ENCODE data around the gene GPR34. TPM values are rescaled to one million over a fixed set of nuclear protein-coding genes. Genes with fewer than 3 reads are reported as not detected.

Gene GPR34
- polyA plus RNA-seq, 2 of the 4 experiments (the other 2 are of a cell fraction), result 0.23 TPM; not detected in 1

DNA sequence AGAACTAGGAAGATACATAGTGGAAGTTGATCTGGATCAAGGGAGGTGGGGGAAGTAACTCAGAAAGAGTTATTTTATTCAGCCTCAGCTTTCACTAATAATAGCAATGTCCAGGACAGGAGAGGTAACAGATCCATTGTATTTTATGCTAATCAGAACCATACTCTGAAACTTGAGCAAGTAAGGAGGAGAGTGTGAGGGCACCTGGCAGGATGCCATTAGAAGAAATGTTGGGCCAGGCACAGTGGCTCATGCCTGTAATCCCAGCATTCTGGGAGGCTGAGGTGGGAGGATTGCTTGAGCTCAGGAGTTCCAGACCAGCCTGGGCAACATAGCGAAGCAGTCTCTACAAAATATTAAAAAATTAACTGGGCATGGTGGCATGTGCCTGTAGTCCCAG, 16.3 kb downstream of the GPR34 start:
- Histone ChIP-seq H3K4me3 (no peak overlapping the region), H3K9me3 (no peaks in the 10 kb centered on the region), H3K4me1 (no peaks in the 10 kb centered on the region), H3K27ac (no peak overlapping the region), H3K4me2 (no peak overlapping the region)
- WGBS (ENCODE audit: missing lambda C conversion rate), result 80% methylated on average over 1 of the region's 1 CpG
- ChIA-PET CTCF (no interaction called here), POLR2A (no interaction called here)
- FAIRE-seq, result no peak
- ATAC-seq, result no peak
- DNase-seq (ENCODE audit: low read depth in 1 of 2, low spot score in 1 of 2), result no peak
- no peak for TF ChIP-seq HOXA7 (CRISPR knock-in tag; IDR thresholded peaks at IDR 0.05)
- TF ChIP-seq HOXB13 (CRISPR knock-in tag; IDR thresholded peaks at IDR 0.05; ENCODE audit: low read depth), result no peak
- no peak for TF ChIP-seq GATA3 (IDR thresholded peaks at IDR 0.05; ENCODE audit: borderline replicate concordance)
- TF ChIP-seq NR3C1 (IDR thresholded peaks at IDR 0.05), result no peak
- no peak for TF ChIP-seq JUN (IDR thresholded peaks at IDR 0.05)
- TF ChIP-seq MAFK (IDR thresholded peaks at IDR 0.05; ENCODE audit: partially characterized antibody), result no peak
- no peak for TF ChIP-seq CBX2 (IDR thresholded peaks at IDR 0.05; ENCODE audit: borderline replicate concordance, low read depth)
- TF ChIP-seq, protein P1, sequence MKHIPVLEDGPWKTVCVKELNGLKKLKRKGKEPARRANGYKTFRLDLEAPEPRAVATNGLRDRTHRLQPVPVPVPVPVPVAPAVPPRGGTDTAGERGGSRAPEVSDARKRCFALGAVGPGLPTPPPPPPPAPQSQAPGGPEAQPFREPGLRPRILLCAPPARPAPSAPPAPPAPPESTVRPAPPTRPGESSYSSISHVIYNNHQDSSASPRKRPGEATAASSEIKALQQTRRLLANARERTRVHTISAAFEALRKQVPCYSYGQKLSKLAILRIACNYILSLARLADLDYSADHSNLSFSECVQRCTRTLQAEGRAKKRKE (CRISPR knock-in tag; IDR thresholded peaks at IDR 0.05; ENCODE audit: low read depth), result no peak
- no peak for TF ChIP-seq TFCP2L1 (CRISPR knock-in tag; IDR thresholded peaks at IDR 0.05)
- TF ChIP-seq RNF2 (IDR thresholded peaks at IDR 0.05; ENCODE audit: borderline replicate concordance, low read depth), result no peak

DNA sequence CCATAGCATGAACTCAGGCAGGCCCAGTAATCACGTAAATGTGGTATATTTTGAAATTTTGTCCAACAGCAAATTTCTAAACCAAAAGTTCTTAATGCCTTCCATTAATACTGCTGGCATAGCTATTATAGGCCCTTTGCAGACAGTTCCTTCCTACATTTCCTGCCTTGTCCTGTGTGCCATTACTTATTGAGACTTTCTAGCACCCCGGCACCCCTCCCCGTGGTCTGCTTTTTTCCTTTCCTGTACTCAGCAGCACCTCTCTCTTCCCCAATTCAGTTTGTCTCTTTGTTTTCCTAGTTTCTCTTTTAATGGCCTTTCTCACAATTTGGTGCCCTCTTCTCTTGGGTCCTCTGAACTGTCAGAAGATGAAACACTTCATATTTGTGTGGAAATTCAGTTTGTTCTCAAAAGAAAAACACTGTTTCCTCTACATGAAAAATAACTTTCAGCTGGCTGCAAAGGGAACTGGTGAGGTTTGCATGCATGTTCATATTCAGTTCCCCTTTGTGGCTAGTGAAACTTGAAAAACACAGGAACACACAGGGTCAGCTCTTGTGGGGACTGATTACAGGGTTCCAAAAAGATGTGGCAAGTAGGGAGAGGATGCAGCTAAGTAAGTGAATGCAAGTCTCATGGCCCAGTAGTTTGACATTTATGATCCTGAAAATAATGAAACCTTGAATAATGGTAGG, 17.1 kb downstream of the GPR34 start:
- TF ChIP-seq POLR2AphosphoS2 (conservative IDR thresholded peaks at IDR 0.05; ENCODE audit: low read length), result no peak
- TF ChIP-seq POLR2A (IDR thresholded peaks at IDR 0.05; ENCODE audit: low read length), result no peak
- TF ChIP-seq TFCP2L1 (CRISPR knock-in tag; IDR thresholded peaks at IDR 0.05), result no peak
- no peak for TF ChIP-seq MYC (IDR thresholded peaks at IDR 0.05; ENCODE audit: borderline replicate concordance, low read length)
- TF ChIP-seq NPAS2 (CRISPR knock-in tag; IDR thresholded peaks at IDR 0.05; ENCODE audit: borderline replicate concordance), result no peak
- no peak for TF ChIP-seq HEYL (CRISPR knock-in tag; IDR thresholded peaks at IDR 0.05)
- TF ChIP-seq, protein P2, sequence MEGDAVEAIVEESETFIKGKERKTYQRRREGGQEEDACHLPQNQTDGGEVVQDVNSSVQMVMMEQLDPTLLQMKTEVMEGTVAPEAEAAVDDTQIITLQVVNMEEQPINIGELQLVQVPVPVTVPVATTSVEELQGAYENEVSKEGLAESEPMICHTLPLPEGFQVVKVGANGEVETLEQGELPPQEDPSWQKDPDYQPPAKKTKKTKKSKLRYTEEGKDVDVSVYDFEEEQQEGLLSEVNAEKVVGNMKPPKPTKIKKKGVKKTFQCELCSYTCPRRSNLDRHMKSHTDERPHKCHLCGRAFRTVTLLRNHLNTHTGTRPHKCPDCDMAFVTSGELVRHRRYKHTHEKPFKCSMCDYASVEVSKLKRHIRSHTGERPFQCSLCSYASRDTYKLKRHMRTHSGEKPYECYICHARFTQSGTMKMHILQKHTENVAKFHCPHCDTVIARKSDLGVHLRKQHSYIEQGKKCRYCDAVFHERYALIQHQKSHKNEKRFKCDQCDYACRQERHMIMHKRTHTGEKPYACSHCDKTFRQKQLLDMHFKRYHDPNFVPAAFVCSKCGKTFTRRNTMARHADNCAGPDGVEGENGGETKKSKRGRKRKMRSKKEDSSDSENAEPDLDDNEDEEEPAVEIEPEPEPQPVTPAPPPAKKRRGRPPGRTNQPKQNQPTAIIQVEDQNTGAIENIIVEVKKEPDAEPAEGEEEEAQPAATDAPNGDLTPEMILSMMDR (IDR thresholded peaks at IDR 0.05), result no peak
- TF ChIP-seq, protein P1 (CRISPR knock-in tag; IDR thresholded peaks at IDR 0.05; ENCODE audit: low read depth), result no peak
- no peak for TF ChIP-seq ZSCAN20 (CRISPR knock-in tag; IDR thresholded peaks at IDR 0.05)
- TF ChIP-seq CHD2 (IDR thresholded peaks at IDR 0.05; ENCODE audit: low read length, partially characterized antibody), result no peak
- TF ChIP-seq HOXB13 (CRISPR knock-in tag; IDR thresholded peaks at IDR 0.05; ENCODE audit: low read depth), result no peak
- no peak for TF ChIP-seq RNF2 (IDR thresholded peaks at IDR 0.05; ENCODE audit: borderline replicate concordance, low read depth)
- TF ChIP-seq CBX8 (IDR thresholded peaks at IDR 0.05), result no peak
- no peak for TF ChIP-seq CEBPB (IDR thresholded peaks at IDR 0.05)
- TF ChIP-seq JUNB (IDR thresholded peaks at IDR 0.05), result no peak
- no peak for TF ChIP-seq CHD4 (IDR thresholded peaks at IDR 0.05; ENCODE audit: borderline replicate concordance)
- TF ChIP-seq FOSB (CRISPR knock-in tag; IDR thresholded peaks at IDR 0.05), result no peak
- no peak for TF ChIP-seq RARB (CRISPR knock-in tag; IDR thresholded peaks at IDR 0.05)
- Histone ChIP-seq H3K9me3 (no peaks in the 10 kb centered on the region), H3K4me1 (no peaks in the 10 kb centered on the region), H3K4me3 (no peak overlapping the region), H3K4me2 (no peak overlapping the region), H3K27ac (no peak overlapping the region)
- FAIRE-seq, result peak; percentile 39
- ATAC-seq, result no peak
- ChIA-PET POLR2A (no interaction called here), CTCF (no interaction called here)
- DNase-seq (ENCODE audit: low read depth in 1 of 2, low spot score in 1 of 2), result no peak
- WGBS (ENCODE audit: missing lambda C conversion rate), result 88% methylated on average over 3 of the region's 3 CpGs

Data from A549 (cell line).